Heart left ventricle (tissue), 16 donors: Measurements from ENCODE around the gene MORN2. TPM values are rescaled to one million over a fixed set of nuclear protein-coding genes. Genes with fewer than 3 reads are reported as not detected.

Source experiments
- ATAC-seq, 4 donors: fragments of 200-7000 bp; cut with Tn5 transposase; one replicate each; pipeline ENCODE4 v1.9.1; 2020 to 2022; ENCODE audit warnings: moderate library complexity in 4 of 4, mild to moderate bottlenecking in 3 of 4, moderate number of reproducible peaks in 1 of 4
- DNase-seq, 5 donors: peaks; one replicate each; pipeline ENCODE4 v3.0.0-alpha.2; 2020
- H3K27ac ChIP-seq, 12 donors: fragments of 200-600 bp; sonication (generic) in 4 of 12; one replicate each; pipeline versions ENCODE4 v1.5.0 to v1.8.0; 2016 to 2022; ENCODE audit warnings: mild to moderate bottlenecking in 2 of 12
- H3K27me3 ChIP-seq, 9 donors: fragments of 200-600 bp; sonication (generic) in 2 of 9; one replicate each; pipeline versions ENCODE4 v1.5.1 to v1.8.0; 2016 to 2022; ENCODE audit warnings: mild to moderate bottlenecking in 3 of 9
- H3K36me3 ChIP-seq, 9 donors: fragments of 200-600 bp; sonication (generic) in 2 of 9; one replicate each; pipeline versions ENCODE4 v1.5.0 to v1.8.0; 2018 to 2022; ENCODE audit warnings: mild to moderate bottlenecking in 2 of 9
- H3K4me1 ChIP-seq, 12 donors: fragments of 200-600 bp; sonication (generic) in 4 of 12; one replicate each; pipeline versions ENCODE4 v1.5.0 to v1.8.0; 2016 to 2022; ENCODE audit warnings: mild to moderate bottlenecking in 3 of 12
- H3K4me3 ChIP-seq, 12 donors: fragments of 200-600 bp; sonication (generic) in 4 of 12; one replicate each; pipeline versions ENCODE4 v1.5.0 to v1.8.0; 2017 to 2022; ENCODE audit warnings: mild to moderate bottlenecking in 9 of 12, moderate library complexity in 4 of 12
- H3K9me3 ChIP-seq, 12 donors: fragments of 200-600 bp; sonication (generic) in 4 of 12; one replicate each; pipeline versions ENCODE4 v1.5.0 to v1.8.0; 2016 to 2022; ENCODE audit warnings: mild to moderate bottlenecking in 1 of 12
- POLR2A ChIP-seq, 2 donors: fragments of 450-650 bp; IDR thresholded peaks; one replicate each; pipeline ENCODE4 v1.6.1; 2017; ENCODE audit warnings: antibody characterized with exemption in 2 of 2, mild to moderate bottlenecking in 2 of 2, moderate library complexity in 2 of 2
- WGBS, 4 donors: extraction: QIAGEN DNeasy Blood & Tissue Kit in 2 of 4; methylation state at CpG; one replicate each; pipeline versions ENCODE4 v1.1.5 to v1.1.7; 2013 to 2018; 5-methylcytosine and 5-hydroxymethylcytosine counted together
- intact Hi-C, 10 donors: fragments of 100-400 bp; cut with DNase I; formaldehyde crosslinking; loops; one replicate each; pipeline versions ENCODE4 v1.11.1 to v1.14.2; 2022
- polyA plus RNA-seq, 2 donors: library from polyadenylated mRNA; stranded (reverse); fragments of 200-250 nt; gene quantifications; one replicate each; pipeline ENCODE4 v1.2.3, GENCODE V29; 2013
- total RNA-seq, 9 donors: library from RNA; depleted of rRNA in 2 of 9; stranded (reverse); fragments of >200 nt in 2 of 9; fragmentation: NEBNext Ultra II Directional in 3 of 9; extraction: Animal tissue kit (Norgen Biotek cat#: 25700) in 3 of 9; gene quantifications; one replicate each; pipeline versions ENCODE4 v1.1.0 to v1.2.4, GENCODE V29; 2016 to 2023
- TF ChIP-seq, protein P1 (sequence below), 12 donors: fragments of 200-600 bp; sonication (generic) in 4 of 12; IDR thresholded peaks; one replicate each; pipeline versions ENCODE4 v1.5.0 to v1.8.0; 2018 to 2022; ENCODE audit warnings: antibody characterized with exemption in 12 of 12, mild to moderate bottlenecking in 5 of 12
- donor health status: ischemic (EF 13 %, LVEDD 7.1; RV severe dilation, severe dysfunction).
- donor health status: healthy with polysubstance abuse.
- donor health status: DM: no; HTN: yes; CAD: no.
- donor health status: DM: no; HTN: no; CAD: no.
- donor health status: ischemic (EF 25% LVEDD 6.9; RV normal size, moderate dysfunction).
- donor health status: ischemic (EF 25% LVEDD 5.7; RV mildly dilated, moderate dysfunction).
- donor health status: healthy.
- donor health status: DM: yes; HTN: yes; CAD: no.
- donor health status: ischemic (EF 35%, LVEDD 5.7; RV mildly dilated, moderate dysfunction).
- donor health status: nonischemic (EF 11% LVEDD 7.7; RV severe dilation, severe dysfunction).
- donor health status: DM: yes; HTN: yes; CAD: no.
- donor health status: PGD.
- donor health status: ischemic (EF 29% LVEDD 5.4; RV normal size, mild dysfunction).
- donor health status: nonischemic (EF 23%, LVEDD 6.1; RV moderate dilation, normal function).

MORN2 gene
- total and polyA plus RNA-seq, 11 donors, result 10.5 to 39.8 (median 21.1) TPM

DNA sequence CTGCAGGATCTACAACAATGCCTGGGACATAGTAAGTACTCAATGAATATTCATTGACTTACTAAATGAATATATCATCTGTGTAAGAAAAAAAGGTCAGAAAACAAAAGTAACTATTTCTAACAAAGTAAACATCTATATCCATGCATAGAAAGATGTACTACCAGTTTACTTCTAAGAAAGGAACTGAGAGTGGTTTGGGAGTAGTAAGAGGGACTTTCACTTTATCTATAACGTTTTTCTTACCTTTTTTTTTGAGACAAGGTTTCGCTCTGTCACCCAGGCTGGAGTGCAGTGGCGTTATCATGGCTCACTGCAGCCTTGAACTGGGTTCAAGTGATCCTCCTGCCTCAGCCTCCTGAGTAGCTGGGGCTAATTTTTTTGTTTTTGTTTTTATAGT, 25.7 kb upstream of the MORN2 start:
- Histone ChIP-seq H3K4me1 (no peaks in the 10 kb centered on the region), H3K36me3 (peaks cover 0 to 98% (median 84%) of the 10 kb centered on the region in 9 donors), H3K4me3 (no peak overlapping the region), H3K27me3 (no peaks in the 10 kb centered on the region), H3K27ac (no peak overlapping the region), H3K9me3 (no peaks in the 10 kb centered on the region)
- TF ChIP-seq, protein P1, sequence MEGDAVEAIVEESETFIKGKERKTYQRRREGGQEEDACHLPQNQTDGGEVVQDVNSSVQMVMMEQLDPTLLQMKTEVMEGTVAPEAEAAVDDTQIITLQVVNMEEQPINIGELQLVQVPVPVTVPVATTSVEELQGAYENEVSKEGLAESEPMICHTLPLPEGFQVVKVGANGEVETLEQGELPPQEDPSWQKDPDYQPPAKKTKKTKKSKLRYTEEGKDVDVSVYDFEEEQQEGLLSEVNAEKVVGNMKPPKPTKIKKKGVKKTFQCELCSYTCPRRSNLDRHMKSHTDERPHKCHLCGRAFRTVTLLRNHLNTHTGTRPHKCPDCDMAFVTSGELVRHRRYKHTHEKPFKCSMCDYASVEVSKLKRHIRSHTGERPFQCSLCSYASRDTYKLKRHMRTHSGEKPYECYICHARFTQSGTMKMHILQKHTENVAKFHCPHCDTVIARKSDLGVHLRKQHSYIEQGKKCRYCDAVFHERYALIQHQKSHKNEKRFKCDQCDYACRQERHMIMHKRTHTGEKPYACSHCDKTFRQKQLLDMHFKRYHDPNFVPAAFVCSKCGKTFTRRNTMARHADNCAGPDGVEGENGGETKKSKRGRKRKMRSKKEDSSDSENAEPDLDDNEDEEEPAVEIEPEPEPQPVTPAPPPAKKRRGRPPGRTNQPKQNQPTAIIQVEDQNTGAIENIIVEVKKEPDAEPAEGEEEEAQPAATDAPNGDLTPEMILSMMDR (IDR thresholded peaks at IDR 0.05), result no peak
- 82 to 90% (median 87%) methylated on average over 3 of the region's 3 CpGs for WGBS, 4 donors
- ATAC-seq, result no peak
- intact Hi-C loops, result no loop called here
- DNase-seq, result no peak

DNA sequence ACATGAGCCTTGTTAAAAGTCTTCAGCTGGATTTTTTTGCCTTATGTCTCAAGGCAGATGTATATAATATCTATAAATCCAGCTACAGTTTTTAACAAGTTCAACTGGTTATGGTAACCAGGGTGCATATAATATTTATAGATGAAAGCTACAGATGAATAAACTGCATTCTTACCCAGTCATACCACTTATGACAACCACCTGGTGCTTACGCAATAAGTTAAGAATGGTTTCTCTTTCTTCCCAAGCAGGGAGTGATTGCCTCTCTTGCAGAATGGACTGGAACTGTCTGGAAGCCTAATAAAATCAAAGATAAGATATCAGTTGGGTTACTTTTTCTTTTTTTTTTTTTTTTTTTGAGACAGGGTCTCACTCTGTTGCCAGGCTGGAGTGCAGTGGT, 19.6 kb upstream of the MORN2 start:
- intact Hi-C loops, result no loop called here
- peaks cover 0 to 99% (median 94%) of the 10 kb centered on the region in 9 donors for H3K36me3 ChIP-seq

DNA sequence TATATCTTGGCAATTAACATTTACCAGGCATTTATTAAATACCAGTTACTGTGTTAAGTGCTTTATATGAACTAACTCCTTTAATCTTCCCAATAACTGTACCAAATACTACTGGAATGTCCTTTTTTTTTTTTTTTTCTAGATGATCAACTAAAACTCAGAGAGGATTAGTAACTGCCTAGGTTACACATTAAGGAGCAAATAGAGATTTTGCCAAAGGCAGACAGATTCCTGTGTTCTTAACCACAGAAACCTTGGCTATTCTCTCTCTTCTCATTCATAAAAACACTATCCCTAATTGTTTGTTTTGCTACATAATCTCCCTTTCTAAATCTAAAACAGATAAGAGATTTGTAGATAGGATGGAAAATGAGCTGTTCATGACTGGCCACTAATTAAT, 13.3 kb upstream of the MORN2 start:
- intact Hi-C loops, result no loop called here
- no peaks in the 10 kb centered on the region for H3K9me3 ChIP-seq
- no peak for ATAC-seq
- no peaks in the 10 kb centered on the region for H3K4me1 ChIP-seq
- TF ChIP-seq, protein P1 (IDR thresholded peaks at IDR 0.05), result no peak
- TF ChIP-seq POLR2A (IDR thresholded peaks at IDR 0.05), result no peak
- no peaks in the 10 kb centered on the region for H3K27me3 ChIP-seq
- H3K27ac ChIP-seq, result no peak overlapping the region
- no peak overlapping the region for H3K4me3 ChIP-seq
- DNase-seq, result no peak
- H3K36me3 ChIP-seq, result peaks cover 0 to 92% (median 72%) of the 10 kb centered on the region in 9 donors

More for the DNA sequence above, 19.6 kb upstream of the MORN2 start:
- no peak for DNase-seq
- H3K4me3 ChIP-seq, result no peak overlapping the region
- no peaks in the 10 kb centered on the region for H3K9me3 ChIP-seq
- 94 to 98% (median 98%) methylated on average over 1 of the region's 1 CpG for WGBS, 4 donors
- H3K27ac ChIP-seq, result no peak overlapping the region
- ATAC-seq, result no peak
- TF ChIP-seq, protein P1 (IDR thresholded peaks at IDR 0.05), result no peak
- no peak for TF ChIP-seq POLR2A (IDR thresholded peaks at IDR 0.05)
- no peaks in the 10 kb centered on the region for H3K4me1 ChIP-seq
- H3K27me3 ChIP-seq, result no peaks in the 10 kb centered on the region

DNA sequence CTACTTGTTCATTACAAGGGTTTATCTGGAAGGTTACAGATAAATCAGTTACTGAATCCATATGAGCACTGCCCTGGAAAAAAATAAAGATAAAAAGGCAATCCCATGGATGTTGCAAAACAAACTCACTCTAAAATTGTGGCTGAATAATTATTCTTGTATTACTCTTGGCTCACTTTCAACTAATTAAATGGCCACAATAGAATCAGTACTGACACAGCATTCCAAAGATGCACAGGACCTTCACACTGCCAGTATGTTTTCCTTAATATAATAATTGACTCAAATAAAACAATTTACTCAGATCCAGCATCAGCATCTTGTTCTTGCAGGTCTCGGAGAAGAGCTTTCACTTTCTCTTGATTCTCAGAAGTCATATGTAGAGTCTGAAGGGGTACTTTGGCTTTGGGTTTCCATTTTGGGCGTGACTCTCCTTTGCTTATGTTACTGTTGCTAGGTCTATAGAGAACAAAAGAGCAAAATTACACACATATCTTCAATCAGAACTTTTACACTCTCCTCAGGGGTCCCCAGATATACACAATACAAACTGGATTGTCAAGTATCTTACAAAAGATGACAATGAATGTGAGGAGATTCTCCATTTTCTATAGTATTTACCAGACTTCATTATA, 12.6 kb upstream of the MORN2 start:
- Histone ChIP-seq H3K4me3 (no peak overlapping the region), H3K36me3 (peaks cover 0 to 90% (median 69%) of the 10 kb centered on the region in 9 donors), H3K27ac (no peak overlapping the region), H3K4me1 (no peaks in the 10 kb centered on the region), H3K9me3 (no peaks in the 10 kb centered on the region), H3K27me3 (no peaks in the 10 kb centered on the region)
- no peak for DNase-seq
- no peak for ATAC-seq
- WGBS, 4 donors, result 94 to 98% (median 98%) methylated on average over 2 of the region's 2 CpGs
- intact Hi-C loops, result no loop called here
- TF ChIP-seq POLR2A (IDR thresholded peaks at IDR 0.05), result no peak
- TF ChIP-seq, protein P1 (IDR thresholded peaks at IDR 0.05), result no peak
